ENCODE results near the gene NEIL3.

DNA sequence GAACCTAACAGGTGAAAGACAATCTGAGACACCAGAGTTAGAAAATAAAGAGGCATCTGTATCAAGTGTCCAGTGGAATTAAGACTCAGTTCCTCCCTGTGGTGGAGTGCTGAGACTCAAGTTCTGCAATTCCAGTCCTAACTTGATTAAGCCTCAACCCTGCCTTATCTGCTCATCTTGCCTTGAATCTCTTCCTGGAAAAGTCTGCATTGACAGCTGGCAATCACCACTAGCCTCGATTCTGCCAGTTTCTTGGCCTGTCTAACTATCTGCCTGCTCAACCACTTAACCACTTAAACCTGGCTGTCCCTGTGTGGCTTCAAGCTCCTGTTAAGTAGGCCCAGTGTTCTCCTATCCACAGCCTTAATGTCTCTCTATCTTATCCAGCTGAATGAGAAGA, 22.4 kb upstream of the NEIL3 start:
- TF ChIP-seq POLR2A (IDR thresholded peaks at IDR 0.05; ENCODE audit: low read depth) (no peak), CTCF (IDR thresholded peaks at IDR 0.05) (no peak)

All from esophagus muscularis mucosa (tissue), 3 donors.